ENCODE results near the gene DDIAS.
"Not testable (repeated sequence)": the region's sequence is repeated elsewhere in the genome, so short reads cannot be mapped to it uniquely, and the experiment has no call there.

Gene DDIAS

GRCh38 chr11:82932564-82932963 is 31.0 kb downstream of the DDIAS start:
- H3K27me3 ChIP-seq (ENCODE audit: control insufficient read depth, insufficient read depth, low read length), result no peaks in the 10 kb centered on the region
- H3K36me3 ChIP-seq (ENCODE audit: insufficient read depth, low read length), result peaks cover 9% of the 10 kb centered on the region
- no peak overlapping the region for H3K9ac ChIP-seq (ENCODE audit: low read depth, low read length)

GRCh38 chr11:82936261-82936660 is 34.7 kb downstream of the DDIAS start:
- Histone ChIP-seq H3K9ac (ENCODE audit: low read depth, low read length) (no peak overlapping the region), H3K36me3 (ENCODE audit: insufficient read depth, low read length) (peaks cover 9% of the 10 kb centered on the region), H3K27me3 (ENCODE audit: control insufficient read depth, insufficient read depth, low read length) (no peaks in the 10 kb centered on the region), H3K9me3 (replicated peaks; ENCODE audit: low read length) (no peaks in the 10 kb centered on the region), H3K4me1 (ENCODE audit: control insufficient read depth, insufficient read depth, low read length) (no peaks in the 10 kb centered on the region), H3K4me3 (ENCODE audit: low read length) (no peak overlapping the region), H3K4me2 (ENCODE audit: low read length) (no peak overlapping the region)

More at GRCh38 chr11:82932564-82932963, 31.0 kb downstream of the DDIAS start:
- Histone ChIP-seq H3K4me2 (ENCODE audit: low read length) (no peak overlapping the region), H3K4me1 (ENCODE audit: control insufficient read depth, insufficient read depth, low read length) (no peaks in the 10 kb centered on the region), H3K4me3 (ENCODE audit: low read length) (no peak overlapping the region), H3K9me3 (replicated peaks; ENCODE audit: low read length) (no peaks in the 10 kb centered on the region)

DNA sequence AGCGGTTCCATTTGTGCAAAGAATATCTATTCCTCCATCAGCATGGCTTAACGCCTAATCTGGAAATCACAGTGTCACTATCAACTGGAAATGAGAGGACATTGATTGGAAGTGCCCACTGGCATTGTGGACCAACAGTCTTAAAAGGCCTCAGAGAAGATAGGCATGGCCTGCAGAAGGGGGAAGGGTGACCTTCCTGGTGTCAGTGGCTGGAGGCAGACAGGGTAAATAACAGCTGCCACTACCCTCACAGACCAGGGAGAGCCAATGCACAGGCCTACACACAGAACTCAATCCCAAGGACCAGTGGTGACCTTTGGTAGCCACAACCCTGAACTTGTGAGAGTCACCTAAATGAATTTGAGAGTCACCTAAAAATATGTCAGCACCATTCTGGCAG is 36.0 kb downstream of the DDIAS start:
- H3K4me2 ChIP-seq (ENCODE audit: low read length), result no peak overlapping the region
- no peak overlapping the region for H3K4me3 ChIP-seq (ENCODE audit: low read length)
- no peaks in the 10 kb centered on the region for H3K27me3 ChIP-seq (ENCODE audit: control insufficient read depth, insufficient read depth, low read length)
- H3K4me1 ChIP-seq (ENCODE audit: control insufficient read depth, insufficient read depth, low read length), result no peaks in the 10 kb centered on the region
- H3K36me3 ChIP-seq (ENCODE audit: insufficient read depth, low read length), result peaks cover 1% of the 10 kb centered on the region
- no peak overlapping the region for H3K9ac ChIP-seq (ENCODE audit: low read depth, low read length)
- H3K9me3 ChIP-seq (replicated peaks; ENCODE audit: low read length), result no peaks in the 10 kb centered on the region

GRCh38 chr11:82939456-82939855 is 37.9 kb downstream of the DDIAS start:
- H3K9ac ChIP-seq (ENCODE audit: low read depth, low read length), result no peak overlapping the region
- no peaks in the 10 kb centered on the region for H3K9me3 ChIP-seq (replicated peaks; ENCODE audit: low read length)
- no peaks in the 10 kb centered on the region for H3K4me1 ChIP-seq (ENCODE audit: control insufficient read depth, insufficient read depth, low read length)
- H3K36me3 ChIP-seq (ENCODE audit: insufficient read depth, low read length), result no peaks in the 10 kb centered on the region
- H3K27me3 ChIP-seq (ENCODE audit: control insufficient read depth, insufficient read depth, low read length), result no peaks in the 10 kb centered on the region
- no peak overlapping the region for H3K4me3 ChIP-seq (ENCODE audit: low read length)
- H3K4me2 ChIP-seq (ENCODE audit: low read length), result no peak overlapping the region

- no peaks in the 10 kb centered on the region for H3K27me3 ChIP-seq (ENCODE audit: control insufficient read depth, insufficient read depth, low read length)
- H3K36me3 ChIP-seq (ENCODE audit: insufficient read depth, low read length), result no peaks in the 10 kb centered on the region
- no peaks in the 10 kb centered on the region for H3K4me1 ChIP-seq (ENCODE audit: control insufficient read depth, insufficient read depth, low read length)
- H3K9ac ChIP-seq (ENCODE audit: low read depth, low read length), result no peak overlapping the region
- H3K4me2 ChIP-seq (ENCODE audit: low read length), result no peak overlapping the region
- H3K4me3 ChIP-seq (ENCODE audit: low read length), result no peak overlapping the region
- no peaks in the 10 kb centered on the region for H3K9me3 ChIP-seq (replicated peaks; ENCODE audit: low read length)
Measured at GRCh38 chr11:82942376-82942775, 40.8 kb downstream of the DDIAS start.

- not testable (repeated sequence) for H3K9me3 ChIP-seq (replicated peaks; ENCODE audit: low read length); H3K4me1 ChIP-seq (ENCODE audit: control insufficient read depth, insufficient read depth, low read length); H3K4me2 ChIP-seq (ENCODE audit: low read length); H3K9ac ChIP-seq (ENCODE audit: low read depth, low read length); H3K36me3 ChIP-seq (ENCODE audit: insufficient read depth, low read length); H3K4me3 ChIP-seq (ENCODE audit: low read length); H3K27me3 ChIP-seq (ENCODE audit: control insufficient read depth, insufficient read depth, low read length)
Measured at GRCh38 chr11:82943430-82943829, 41.9 kb downstream of the DDIAS start.

GRCh38 chr11:82944198-82944597 is 42.7 kb downstream of the DDIAS start:
- H3K4me2 ChIP-seq (ENCODE audit: low read length), result no peak overlapping the region
- H3K9ac ChIP-seq (ENCODE audit: low read depth, low read length), result no peak overlapping the region
- no peaks in the 10 kb centered on the region for H3K4me1 ChIP-seq (ENCODE audit: control insufficient read depth, insufficient read depth, low read length)
- no peaks in the 10 kb centered on the region for H3K36me3 ChIP-seq (ENCODE audit: insufficient read depth, low read length)
- no peak overlapping the region for H3K4me3 ChIP-seq (ENCODE audit: low read length)
- no peaks in the 10 kb centered on the region for H3K9me3 ChIP-seq (replicated peaks; ENCODE audit: low read length)
- H3K27me3 ChIP-seq (ENCODE audit: control insufficient read depth, insufficient read depth, low read length), result no peaks in the 10 kb centered on the region

GRCh38 chr11:82945041-82945440 is 43.5 kb downstream of the DDIAS start:
- not testable (repeated sequence) for H3K4me1 ChIP-seq (ENCODE audit: control insufficient read depth, insufficient read depth, low read length); H3K9me3 ChIP-seq (replicated peaks; ENCODE audit: low read length); H3K9ac ChIP-seq (ENCODE audit: low read depth, low read length); H3K27me3 ChIP-seq (ENCODE audit: control insufficient read depth, insufficient read depth, low read length); H3K4me2 ChIP-seq (ENCODE audit: low read length); H3K4me3 ChIP-seq (ENCODE audit: low read length); H3K36me3 ChIP-seq (ENCODE audit: insufficient read depth, low read length)

DNA sequence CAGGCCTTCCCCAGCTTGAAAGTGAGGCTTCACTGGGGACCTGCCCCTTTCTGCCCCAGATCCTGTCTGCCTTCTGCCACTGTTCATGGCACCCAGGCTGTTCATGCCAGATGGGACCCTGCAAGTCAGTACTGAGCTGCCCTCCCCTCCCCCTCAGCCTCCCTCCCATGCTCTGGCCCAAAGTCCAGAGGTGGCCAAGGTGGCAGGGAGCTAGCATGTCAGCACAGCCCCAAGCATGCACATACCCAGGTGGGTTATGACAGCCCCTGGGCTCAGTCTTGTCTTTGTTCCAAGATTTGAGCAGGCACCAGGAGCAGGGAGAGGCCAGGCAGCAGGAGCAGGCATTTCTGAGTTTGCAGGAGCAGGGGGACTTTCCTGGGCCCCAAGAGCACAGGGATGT is 44.1 kb downstream of the DDIAS start:
- H3K9me3 ChIP-seq (replicated peaks; ENCODE audit: low read length), result no peaks in the 10 kb centered on the region
- no peak overlapping the region for H3K4me2 ChIP-seq (ENCODE audit: low read length)

DNA sequence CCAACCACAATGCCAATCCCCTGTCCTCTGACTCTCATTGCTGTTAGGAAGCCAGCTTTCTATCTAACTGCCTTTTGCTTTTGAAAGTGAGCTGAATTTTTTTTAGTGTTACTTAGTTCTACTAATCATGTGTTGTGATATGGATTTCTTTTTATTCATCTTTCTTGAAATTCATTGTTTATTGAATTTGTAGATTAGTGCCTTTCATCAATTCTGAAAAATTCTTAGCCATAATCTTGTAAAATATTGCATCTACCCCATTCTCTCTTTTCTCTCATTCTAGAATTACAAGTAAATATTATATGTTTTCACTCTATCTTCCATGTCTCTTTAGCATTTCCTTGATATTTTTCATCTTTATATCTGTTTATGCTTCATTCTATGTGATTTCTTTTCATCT is 47.8 kb downstream of the DDIAS start:
- no peak overlapping the region for H3K9ac ChIP-seq (ENCODE audit: low read depth, low read length)
- no peaks in the 10 kb centered on the region for H3K36me3 ChIP-seq (ENCODE audit: insufficient read depth, low read length)
- H3K4me1 ChIP-seq (ENCODE audit: control insufficient read depth, insufficient read depth, low read length), result no peaks in the 10 kb centered on the region
- H3K4me3 ChIP-seq (ENCODE audit: low read length), result no peak overlapping the region
- no peaks in the 10 kb centered on the region for H3K9me3 ChIP-seq (replicated peaks; ENCODE audit: low read length)
- no peaks in the 10 kb centered on the region for H3K27me3 ChIP-seq (ENCODE audit: control insufficient read depth, insufficient read depth, low read length)
- H3K4me2 ChIP-seq (ENCODE audit: low read length), result no peak overlapping the region

More for the DNA sequence above, 44.1 kb downstream of the DDIAS start:
- Histone ChIP-seq H3K36me3 (ENCODE audit: insufficient read depth, low read length) (no peaks in the 10 kb centered on the region), H3K27me3 (ENCODE audit: control insufficient read depth, insufficient read depth, low read length) (no peaks in the 10 kb centered on the region), H3K9ac (ENCODE audit: low read depth, low read length) (no peak overlapping the region), H3K4me1 (ENCODE audit: control insufficient read depth, insufficient read depth, low read length) (no peaks in the 10 kb centered on the region), H3K4me3 (ENCODE audit: low read length) (no peak overlapping the region)

DNA sequence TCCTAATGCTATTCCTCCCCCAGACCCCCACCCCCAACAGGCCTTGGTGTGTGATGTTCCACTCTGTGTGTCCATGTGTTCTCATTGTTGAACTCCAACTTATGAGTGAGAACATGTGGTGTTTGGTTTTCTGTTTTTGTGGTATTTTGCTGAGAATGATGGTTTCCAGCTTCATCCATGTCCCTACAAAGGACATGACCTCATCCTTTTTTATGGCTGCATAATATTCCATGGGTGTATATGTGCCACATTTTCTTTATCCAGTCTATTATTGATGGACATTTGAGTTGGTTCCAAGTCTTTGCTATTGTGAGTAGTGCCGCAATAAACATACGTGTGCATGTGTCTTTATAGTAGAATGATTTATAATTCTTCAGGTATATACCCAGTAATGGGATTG is 49.0 kb downstream of the DDIAS start:
- H3K9me3 ChIP-seq (replicated peaks; ENCODE audit: low read length); H3K4me3 ChIP-seq (ENCODE audit: low read length); H3K4me2 ChIP-seq (ENCODE audit: low read length); H3K36me3 ChIP-seq (ENCODE audit: insufficient read depth, low read length); H3K9ac ChIP-seq (ENCODE audit: low read depth, low read length); H3K4me1 ChIP-seq (ENCODE audit: control insufficient read depth, insufficient read depth, low read length); H3K27me3 ChIP-seq (ENCODE audit: control insufficient read depth, insufficient read depth, low read length): not testable (repeated sequence)

DNA sequence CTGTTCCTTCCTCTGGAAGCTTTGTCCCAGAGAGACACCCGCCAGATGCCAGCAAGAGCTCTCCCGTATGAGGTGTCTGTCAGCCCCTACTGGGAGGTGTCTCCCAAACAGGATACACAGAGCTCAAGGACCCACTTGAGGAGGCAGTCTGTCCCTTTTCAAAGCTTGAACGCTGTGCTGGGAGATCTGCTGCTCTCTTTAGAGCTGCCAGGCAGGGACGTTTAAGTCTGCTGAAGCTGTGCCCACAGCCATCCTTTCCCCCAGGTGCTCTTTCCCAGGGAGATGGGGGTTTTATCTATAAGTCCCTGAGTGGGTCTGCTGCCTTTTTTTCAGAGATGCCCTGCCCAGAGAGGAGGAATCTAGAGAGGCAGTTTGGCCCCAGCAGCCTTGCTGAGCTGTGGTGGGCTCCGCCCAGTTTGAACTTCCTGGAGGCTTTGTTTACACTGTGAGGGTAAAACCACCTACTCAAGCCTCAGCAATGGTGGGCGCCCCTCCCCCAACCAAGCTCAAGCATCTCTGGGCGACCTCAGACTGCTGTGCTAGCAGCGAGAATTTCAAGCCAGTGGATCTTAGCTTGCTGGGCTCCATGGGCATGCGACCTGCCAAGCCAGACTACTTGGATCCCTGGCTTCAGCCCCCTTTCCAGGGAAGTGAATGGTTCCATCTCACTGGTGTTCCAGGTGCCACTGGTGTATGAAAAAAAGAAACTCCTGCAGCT is 54.4 kb downstream of the DDIAS start:
- H3K27me3 ChIP-seq (ENCODE audit: control insufficient read depth, insufficient read depth, low read length); H3K36me3 ChIP-seq (ENCODE audit: insufficient read depth, low read length); H3K9ac ChIP-seq (ENCODE audit: low read depth, low read length); H3K9me3 ChIP-seq (replicated peaks; ENCODE audit: low read length); H3K4me2 ChIP-seq (ENCODE audit: low read length); H3K4me3 ChIP-seq (ENCODE audit: low read length); H3K4me1 ChIP-seq (ENCODE audit: control insufficient read depth, insufficient read depth, low read length): not testable (repeated sequence)

All from skeletal muscle satellite cell (primary cell).